Heart right ventricle (tissue), 16 donors: ENCODE results near the gene ASB6. TPM values are rescaled to one million over a fixed set of nuclear protein-coding genes. Genes with fewer than 3 reads are reported as not detected.

Experiments
- ATAC-seq, 8 donors: fragments of 200-7000 bp; cut with Tn5 transposase; one replicate each; pipeline ENCODE4 v1.9.1; 2020; ENCODE audit warnings: mild to moderate bottlenecking in 8 of 8, moderate library complexity in 8 of 8, moderate number of reproducible peaks in 1 of 8
- DNase-seq, 2 donors: peaks; one replicate each; pipeline ENCODE4 v3.0.0-alpha.2; 2020
- H3K27ac ChIP-seq, 10 donors: fragments of 200-600 bp; sonication (generic) in 2 of 10; one replicate each; pipeline versions ENCODE4 v1.5.0 to v1.8.0; 2020 to 2022; ENCODE audit warnings: mild to moderate bottlenecking in 3 of 10
- H3K27me3 ChIP-seq, 7 donors: fragments of 200-600 bp; one replicate each; pipeline ENCODE4 v1.8.0; 2021 to 2022; ENCODE audit warnings: mild to moderate bottlenecking in 2 of 7
- H3K36me3 ChIP-seq, 9 donors: fragments of 200-600 bp; sonication (generic) in 1 of 9; one replicate each; pipeline versions ENCODE4 v1.5.0 to v1.8.0; 2020 to 2022; ENCODE audit warnings: mild to moderate bottlenecking in 2 of 9
- H3K4me1 ChIP-seq, 9 donors: fragments of 200-600 bp; sonication (generic) in 1 of 9; one replicate each; pipeline versions ENCODE4 v1.5.0 to v1.8.0; 2020 to 2022; ENCODE audit warnings: mild to moderate bottlenecking in 4 of 9
- H3K4me3 ChIP-seq, 10 donors: fragments of 200-600 bp; sonication (generic) in 2 of 10; one replicate each; pipeline versions ENCODE4 v1.5.0 to v1.8.0; 2020 to 2022; ENCODE audit warnings: mild to moderate bottlenecking in 7 of 10, moderate library complexity in 2 of 10
- H3K9me3 ChIP-seq, 11 donors: fragments of 200-600 bp in 10 of 11; sonication (generic) in 2 of 11; one replicate each; pipeline versions ENCODE4 v1.5.0 to v1.8.0; 2013 to 2022; ENCODE audit warnings: mild to moderate bottlenecking in 2 of 11, control low read depth in 1 of 11, moderate library complexity in 1 of 11
- CTCF ChIP-seq, 9 donors: fragments of 200-600 bp; sonication (generic) in 2 of 9; IDR thresholded peaks; one replicate each; pipeline versions ENCODE4 v1.5.0 to v1.8.0; 2021 to 2022; ENCODE audit warnings: antibody characterized with exemption in 9 of 9, mild to moderate bottlenecking in 5 of 9, moderate library complexity in 1 of 9
- WGBS, 2 donors: extraction: QIAGEN DNeasy Blood & Tissue Kit; methylation state at CpG; one replicate each; pipeline ENCODE4 v1.1.7; 2013; ENCODE audit warnings: inconsistent platforms in 1 of 2; 5-methylcytosine and 5-hydroxymethylcytosine counted together
- intact Hi-C, 10 donors: fragments of 100-400 bp; cut with DNase I; formaldehyde crosslinking; loops; one replicate each; pipeline versions ENCODE4 v1.11.1 to v1.14.2; 2022
- polyA plus RNA-seq, 2 donors: library from polyadenylated mRNA; stranded (reverse); fragments of 200-250 nt; gene quantifications; one replicate each; pipeline ENCODE4 v1.2.3, GENCODE V29; 2013
- total RNA-seq, 10 donors: library from RNA; stranded (reverse); fragmentation: NEBNext Ultra II Directional in 3 of 10; extraction: Animal tissue kit (Norgen Biotek cat#: 25700) in 3 of 10; gene quantifications; one replicate each; pipeline versions ENCODE4 v1.2.1 to v1.2.4, GENCODE V29; 2021 to 2023
- donor health status: Arrhythmogenic right ventricular cardiomyopathy.
- donor health status: ischemic (EF 13 %, LVEDD 7.1; RV severe dilation, severe dysfunction).
- donor health status: healthy with polysubstance abuse.
- donor health status: DM: no; HTN: yes; CAD: no.
- donor health status: DM: no; HTN: no; CAD: no.
- donor health status: ischemic (EF 25% LVEDD 6.9; RV normal size, moderate dysfunction).
- donor health status: ischemic (EF 25% LVEDD 5.7; RV mildly dilated, moderate dysfunction).
- donor health status: healthy.
- donor health status: DM: yes; HTN: yes; CAD: no.
- donor health status: Ischemic cardiomyopathy.
- donor health status: ischemic (EF 35%, LVEDD 5.7; RV mildly dilated, moderate dysfunction).
- donor health status: nonischemic (EF 11% LVEDD 7.7; RV severe dilation, severe dysfunction).
- donor health status: DM: yes; HTN: yes; CAD: no.
- donor health status: PGD.
- donor health status: ischemic (EF 29% LVEDD 5.4; RV normal size, mild dysfunction).
- donor health status: nonischemic (EF 23%, LVEDD 6.1; RV moderate dilation, normal function).

The ASB6 gene
- total and polyA plus RNA-seq, 12 donors = 6.2 to 11.8 (median 9.4) TPM

- H3K4me1 ChIP-seq = peaks cover 32 to 51% (median 43%) of the 10 kb centered on the region in 9 donors
- no peak for TF ChIP-seq CTCF (IDR thresholded peaks at IDR 0.05)
- 85 to 88% methylated on average over 27 of the region's 27 CpGs for WGBS, 2 donors
These were observed 33.1 kb downstream of the ASB6 start for GRCh38 chr9:129608561-129609481.

GRCh38 chr9:129607027-129607387 lies 34.9 kb downstream of the ASB6 start:
- 69 to 73% methylated on average over 6 of the region's 6 CpGs for WGBS, 2 donors
- no peak for TF ChIP-seq CTCF (IDR thresholded peaks at IDR 0.05)
- Histone ChIP-seq H3K36me3 (no peaks in the 10 kb centered on the region), H3K4me1 (peaks cover 32 to 61% (median 43%) of the 10 kb centered on the region in 9 donors), H3K4me3 (no peak overlapping the region), H3K27me3 (no peaks in the 10 kb centered on the region), H3K9me3 (no peaks in the 10 kb centered on the region), H3K27ac (peak overlapping the region; percentile 71 to 98 (median 90))
- DNase-seq (no peak), ATAC-seq (peak in 1 of 8 donors; percentile 0)
- intact Hi-C loops = loop anchor here in 9 of 10 donors (2.0 to 10.0 kb wide), 11 partner anchors 55 to 432 kb away; partner anchors contain the start of gene IER5L (in 1 of the 9)

More at GRCh38 chr9:129608561-129609481, 33.1 kb downstream of the ASB6 start:
- intact Hi-C loops = loop anchor here in 8 of 10 donors (1.0 to 10.0 kb wide), 11 partner anchors 57 to 476 kb away; partner anchors contain the start of gene IER5L (in 1 of the 8)
- DNase-seq = no peak
- H3K27me3 ChIP-seq = no peaks in the 10 kb centered on the region
- no peaks in the 10 kb centered on the region for H3K9me3 ChIP-seq
- H3K36me3 ChIP-seq = no peaks in the 10 kb centered on the region
- peak overlapping the region; percentile 55 to 98 (median 94) for H3K27ac ChIP-seq
- no peak overlapping the region for H3K4me3 ChIP-seq
- ATAC-seq = no peak

- DNase-seq = peak in 1 of 2 donors; percentile 71
- H3K36me3 ChIP-seq = no peaks in the 10 kb centered on the region
- no peak for TF ChIP-seq CTCF (IDR thresholded peaks at IDR 0.05)
- H3K27ac ChIP-seq = peak overlapping the region; percentile 71 to 98 (median 90)
- WGBS, 2 donors = 54 to 55% methylated on average over 15 of the region's 15 CpGs
- peak in 6 of 8 donors; percentile 7 to 34 (median 18) for ATAC-seq
- H3K4me3 ChIP-seq = no peak overlapping the region
- no peaks in the 10 kb centered on the region for H3K27me3 ChIP-seq
- intact Hi-C loops = loop anchor here in 9 of 10 donors (2.0 to 10.0 kb wide), 11 partner anchors 54 to 432 kb away; partner anchors contain the start of gene IER5L (in 1 of the 9)
- peaks cover 32 to 60% (median 43%) of the 10 kb centered on the region in 9 donors for H3K4me1 ChIP-seq
- no peaks in the 10 kb centered on the region for H3K9me3 ChIP-seq
These were observed 35.6 kb downstream of the ASB6 start for GRCh38 chr9:129606161-129607026.

GRCh38 chr9:129604766-129605163 lies 37.2 kb downstream of the ASB6 start:
- no peak overlapping the region for H3K4me3 ChIP-seq
- no peaks in the 10 kb centered on the region for H3K36me3 ChIP-seq
- intact Hi-C loops = loop anchor here in 8 of 10 donors (5.0 to 10.0 kb wide), 9 partner anchors 52 to 430 kb away; partner anchors contain the start of gene IER5L (in 1 of the 8)
- H3K27me3 ChIP-seq = no peaks in the 10 kb centered on the region
- H3K4me1 ChIP-seq = peaks cover 24 to 49% (median 35%) of the 10 kb centered on the region in 9 donors
- H3K9me3 ChIP-seq = no peaks in the 10 kb centered on the region
- TF ChIP-seq CTCF (IDR thresholded peaks at IDR 0.05) = no peak
- ATAC-seq (no peak), DNase-seq (no peak)
- 72 to 76% methylated on average over 8 of the region's 8 CpGs for WGBS, 2 donors
- no peak overlapping the region for H3K27ac ChIP-seq
